NCI-H128 (cell line): ENCODE data around the gene SMG5.
"Not testable (repeated sequence)": the region's sequence is repeated elsewhere in the genome, so short reads cannot be mapped to it uniquely, and the experiment has no call there.

Experiments
- DNase-seq: peaks from one replicate; lab custom pipeline; 2025; ENCODE audit not compliant: unreplicated experiment; lab: John Stamatoyannopoulos, UW

Gene SMG5

DNA sequence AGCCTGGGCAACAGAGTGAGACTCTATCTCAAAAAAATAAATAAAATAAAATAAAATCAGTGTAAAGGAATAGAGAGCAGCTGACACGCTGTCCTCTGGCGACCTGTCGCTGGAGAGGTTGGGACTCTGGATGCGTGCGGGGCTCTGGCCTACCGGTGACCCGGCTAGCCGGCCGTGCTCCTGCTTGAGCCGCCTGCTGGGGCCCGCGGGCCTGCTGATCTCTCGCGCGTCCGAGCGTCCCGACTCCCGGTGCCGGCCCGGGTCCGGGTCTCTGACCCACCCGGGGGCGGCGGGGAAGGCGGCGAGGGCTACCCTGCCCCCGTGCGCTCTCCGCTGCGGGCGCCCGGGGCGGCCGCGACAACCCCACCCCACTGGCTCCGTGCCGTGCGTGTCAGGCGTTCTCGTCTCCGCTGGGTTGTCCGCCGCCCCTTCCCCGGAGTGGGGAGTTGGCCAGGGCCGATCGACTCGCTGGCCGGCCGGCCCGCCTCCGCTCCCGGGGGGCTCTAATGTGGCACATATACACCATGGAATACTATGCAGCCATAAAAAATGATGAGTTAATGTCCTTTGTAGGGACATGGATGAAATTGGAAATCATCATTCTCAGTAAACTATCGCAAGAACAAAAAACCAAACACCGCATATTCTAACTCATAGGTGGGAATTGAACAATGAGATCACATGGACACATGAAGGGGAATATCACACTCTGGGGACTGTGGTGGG lies 66.1 kb downstream of the SMG5 start:
- not testable (repeated sequence) for DNase-seq

DNA sequence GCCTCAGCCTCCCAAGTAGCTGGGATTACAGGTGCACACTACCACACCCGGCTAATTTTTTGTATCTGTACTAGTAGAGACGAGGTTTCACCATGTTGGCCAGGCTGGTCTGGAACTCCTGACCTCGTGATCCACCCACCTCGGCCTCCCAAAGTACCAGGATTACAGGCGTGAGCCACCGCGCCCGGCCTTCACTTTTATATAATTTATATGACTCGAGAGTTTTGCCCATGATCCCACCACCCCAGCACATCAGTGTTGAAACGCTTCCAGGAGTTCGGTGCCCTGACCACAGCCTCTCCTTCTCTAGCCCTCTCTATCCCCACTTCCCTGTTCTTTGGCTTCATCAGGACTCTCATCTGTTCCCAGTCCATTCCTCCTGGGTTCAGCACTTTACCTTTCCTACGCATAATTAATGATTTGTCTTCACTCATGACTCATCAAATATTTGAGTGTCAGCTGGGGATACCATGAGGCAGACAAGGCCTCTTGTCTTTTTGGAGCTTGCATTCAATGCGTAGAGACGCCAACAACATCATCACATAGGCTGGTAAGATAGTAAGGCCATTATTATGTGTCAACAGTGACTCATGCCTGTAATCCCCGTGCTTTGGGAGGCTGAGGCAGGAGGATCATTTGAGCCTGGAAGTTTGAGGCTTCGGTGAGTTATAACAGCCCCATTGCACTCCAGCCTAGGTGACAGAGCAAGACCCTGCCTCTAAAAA lies 68.4 kb downstream of the SMG5 start:
- no peak for DNase-seq

DNA sequence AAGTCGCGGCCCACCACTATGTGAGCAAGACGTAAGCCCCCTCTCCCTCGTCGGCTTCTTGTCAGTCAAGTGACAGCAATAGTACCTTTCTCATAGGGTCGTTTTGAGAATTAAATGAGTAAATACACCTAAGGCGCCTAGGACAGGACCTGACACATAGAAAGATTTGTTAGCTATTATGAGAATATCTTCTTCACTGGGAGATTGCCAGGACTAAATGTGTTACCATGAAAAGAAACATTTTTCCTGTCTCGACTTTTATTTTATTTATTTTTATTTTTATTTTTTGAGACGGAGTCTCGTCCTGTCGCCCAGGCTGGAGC lies 69.0 kb downstream of the SMG5 start:
- DNase-seq, result no peak

DNA sequence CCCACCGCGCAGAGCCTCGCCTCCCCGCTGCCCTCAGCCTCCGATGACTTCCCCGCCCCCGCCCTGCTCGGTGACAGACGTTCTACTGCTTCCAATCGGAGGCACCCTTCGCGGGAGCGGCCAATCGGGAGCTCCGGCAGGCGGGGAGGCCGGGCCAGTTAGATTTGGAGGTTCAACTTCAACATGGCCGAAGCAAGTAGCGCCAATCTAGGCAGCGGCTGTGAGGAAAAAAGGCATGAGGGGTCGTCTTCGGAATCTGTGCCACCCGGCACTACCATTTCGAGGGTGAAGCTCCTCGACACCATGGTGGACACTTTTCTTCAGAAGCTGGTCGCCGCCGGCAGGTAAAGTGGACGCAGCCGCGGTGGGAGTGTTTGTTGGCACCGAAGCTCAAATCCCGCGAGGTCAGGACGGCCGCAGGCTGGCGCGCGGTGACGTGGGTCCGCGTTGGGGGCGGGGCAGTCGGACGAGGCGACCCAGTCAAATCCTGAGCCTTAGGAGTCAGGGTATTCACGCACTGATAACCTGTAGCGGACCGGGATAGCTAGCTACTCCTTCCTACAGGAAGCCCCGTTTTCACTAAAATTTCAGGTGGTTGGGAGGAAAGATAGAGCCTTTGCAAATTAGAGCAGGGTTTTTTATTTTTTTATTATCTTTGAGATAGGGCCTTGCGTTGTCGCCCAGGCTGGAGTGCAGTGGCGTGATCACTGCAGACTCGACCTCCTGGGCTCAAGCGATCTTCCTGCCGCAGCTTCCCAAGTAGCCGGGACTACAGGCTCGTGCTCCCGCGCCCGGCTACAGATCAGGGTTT lies 69.6 kb downstream of the SMG5 start, which contains the start of gene PMF1:
PMF1 (plus strand) TSS at position 175 of the 811 bp plus-strand sequence; CDS start at position 184, 9 bp downstream.
- peak; percentile 96 for DNase-seq

DNA sequence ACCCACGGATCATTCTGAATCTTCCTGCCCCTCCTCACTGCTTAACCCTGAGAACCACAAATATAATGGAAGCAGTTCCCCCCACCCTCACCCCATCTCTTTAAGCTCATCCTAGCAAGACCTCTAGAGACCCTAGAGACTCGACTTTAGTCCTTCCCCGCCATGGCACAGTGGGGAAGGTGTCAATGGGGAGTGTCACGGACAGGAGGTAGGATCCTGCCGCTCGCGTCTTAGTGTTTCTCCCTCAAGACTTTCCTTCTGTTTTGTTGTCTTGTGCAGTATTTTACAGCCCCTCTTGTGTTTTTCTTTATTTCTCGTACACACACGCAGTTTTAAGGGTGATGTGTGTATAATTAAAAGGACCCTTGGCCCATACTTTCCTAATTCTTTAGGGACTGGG lies 70.5 kb downstream of the SMG5 start:
- no peak for DNase-seq

DNA sequence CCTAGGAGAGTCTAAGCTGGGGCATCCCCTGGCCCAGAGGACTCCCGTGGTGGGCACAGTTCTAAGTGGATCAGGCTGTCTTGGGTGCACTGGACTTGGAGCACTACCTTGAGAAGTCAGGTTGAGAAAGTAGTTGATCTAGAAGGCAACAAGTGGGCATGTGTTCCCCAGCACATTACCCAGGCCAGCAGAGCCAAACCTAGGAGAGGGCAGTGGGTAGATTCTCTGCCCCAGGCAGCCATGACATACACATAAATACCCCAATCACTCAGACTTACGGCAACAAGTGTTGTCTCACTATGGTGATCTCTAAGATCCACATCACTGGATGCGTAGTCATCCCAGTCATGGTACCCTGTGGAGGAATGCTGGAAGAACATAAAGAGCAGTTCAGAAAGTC lies 71.4 kb downstream of the SMG5 start:
- DNase-seq, result no peak

DNA sequence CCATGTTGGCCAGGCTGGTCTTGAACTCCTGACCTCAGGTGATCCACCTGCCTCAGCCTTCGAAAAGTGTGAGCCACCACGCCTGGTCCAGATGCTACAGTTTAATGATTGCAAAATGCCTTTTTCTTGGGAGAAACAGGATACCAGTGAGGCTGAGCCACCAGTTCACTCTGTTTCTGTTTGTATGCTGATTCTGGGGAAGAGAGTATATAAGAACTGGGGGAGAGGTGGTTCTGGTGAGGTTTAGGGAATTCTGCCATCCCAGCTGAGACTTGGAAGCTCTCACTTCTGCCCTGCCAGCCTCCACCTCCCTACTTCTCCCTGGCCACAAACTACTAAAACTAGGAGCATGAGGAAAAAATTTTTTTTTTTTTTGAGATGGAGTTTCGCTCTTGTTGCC lies 77.9 kb downstream of the SMG5 start:
- DNase-seq, result no peak

DNA sequence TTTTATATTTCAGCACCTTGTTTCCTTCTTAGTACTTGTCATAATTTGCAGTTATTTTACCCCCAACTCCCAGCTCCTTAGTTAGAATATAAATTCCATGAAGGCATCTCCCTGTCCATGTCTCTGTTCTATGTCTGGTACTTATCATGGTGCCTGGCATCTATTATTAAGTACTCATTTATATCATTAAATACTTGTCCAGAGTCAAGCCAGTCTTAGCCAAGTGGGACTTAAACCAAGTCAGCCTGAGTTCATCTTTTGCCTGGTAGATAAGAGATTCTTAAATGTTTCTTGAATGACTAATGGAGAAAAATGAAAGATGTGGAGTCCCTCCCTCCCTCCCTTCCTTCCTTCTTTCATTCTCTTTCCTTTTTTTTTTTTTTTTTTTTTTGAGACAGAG lies 79.3 kb downstream of the SMG5 start:
- no peak for DNase-seq

DNA sequence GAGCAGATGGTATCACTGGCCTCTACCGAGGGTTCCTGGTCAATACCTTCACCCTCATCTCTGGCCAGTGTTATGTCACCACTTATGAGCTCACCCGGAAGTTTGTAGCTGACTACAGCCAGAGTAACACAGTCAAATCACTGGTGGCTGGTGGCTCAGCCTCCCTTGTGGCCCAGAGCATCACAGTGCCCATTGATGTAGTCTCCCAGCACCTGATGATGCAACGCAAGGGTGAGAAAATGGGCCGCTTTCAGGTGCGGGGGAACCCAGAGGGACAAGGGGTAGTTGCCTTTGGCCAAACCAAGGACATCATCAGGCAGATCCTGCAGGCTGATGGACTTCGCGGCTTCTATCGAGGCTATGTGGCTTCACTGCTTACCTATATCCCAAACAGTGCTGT lies 82.6 kb downstream of the SMG5 start:
- DNase-seq, result no peak
